A204.1 (cell line): ENCODE data around the gene NBPF19.
"Not testable (repeated sequence)": the region's sequence is repeated elsewhere in the genome, so short reads cannot be mapped to it uniquely, and the experiment has no call there.

Source experiments
- FAIRE-seq: peaks from 2 replicates; lab custom pipeline; 2012; peaks lifted over from hg19 to GRCh38; lab: Jason Lieb, UNC

NBPF19 gene

GRCh38 chr1:149474745-149475144 lies at the start of gene NBPF19:
Gene NBPF19 (plus strand): TSS chr1:149475045. CDS start chr1:149475933, 888 bp downstream.
- not testable (repeated sequence) for FAIRE-seq

- not testable (repeated sequence) for FAIRE-seq
Observed at GRCh38 chr1:149428317-149428716, 46.5 kb upstream of the NBPF19 start.

- not testable (repeated sequence) for FAIRE-seq
Observed at GRCh38 chr1:149445451-149445850, 29.4 kb upstream of the NBPF19 start.

- FAIRE-seq = not testable (repeated sequence)
Observed at GRCh38 chr1:149452196-149452595, 22.6 kb upstream of the NBPF19 start.

- FAIRE-seq = not testable (repeated sequence)
Observed at GRCh38 chr1:149452652-149453051, 22.2 kb upstream of the NBPF19 start.

- not testable (repeated sequence) for FAIRE-seq
Observed at GRCh38 chr1:149558350-149558825, 83.5 kb downstream of the NBPF19 start.

- FAIRE-seq = not testable (repeated sequence)
Observed at GRCh38 chr1:149561806-149562205, 87.0 kb downstream of the NBPF19 start.

GRCh38 chr1:149565485-149565884 lies 90.6 kb downstream of the NBPF19 start:
- FAIRE-seq = not testable (repeated sequence)

- FAIRE-seq = not testable (repeated sequence)
Observed at GRCh38 chr1:149572763-149573162, 97.9 kb downstream of the NBPF19 start.

- FAIRE-seq = not testable (repeated sequence)
Observed at GRCh38 chr1:149585592-149585991, 110.7 kb downstream of the NBPF19 start.
